ENCODE measurements around the gene BMP5.

BMP5 gene

GRCh38 chr6:55704421-55704820, 171.0 kb downstream of the BMP5 start:
- no peaks in the 10 kb centered on the region for H3K79me2 ChIP-seq (ENCODE audit: insufficient read depth, low read length)
- H3K4me3 ChIP-seq (ENCODE audit: insufficient read depth, low read length, poor library complexity, severe bottlenecking): no peak overlapping the region
- H3K27me3 ChIP-seq (ENCODE audit: low read length): no peaks in the 10 kb centered on the region
- no peaks in the 10 kb centered on the region for H3K36me3 ChIP-seq (ENCODE audit: low read length)
- no peaks in the 10 kb centered on the region for H3K9me2 ChIP-seq (replicated peaks; ENCODE audit: insufficient read depth, low read length)
- H3F3A ChIP-seq (ENCODE audit: insufficient read depth): no peaks in the 10 kb centered on the region
- 0 out of 2 replicates have a peak, but pooled peaks cover 6% of the 10 kb centered on the region for H3K9me3 ChIP-seq (ENCODE audit: insufficient read depth, low read length)
- H3K4me2 ChIP-seq (ENCODE audit: low read depth, low read length, poor library complexity, severe bottlenecking): no peak overlapping the region
- H2AFZ ChIP-seq (ENCODE audit: low read depth, low read length, severe bottlenecking): no peak overlapping the region
- no peak overlapping the region for H3K27ac ChIP-seq (ENCODE audit: low read depth, low read length)
- H4K20me1 ChIP-seq (ENCODE audit: low read depth, low read length): no peaks in the 10 kb centered on the region
- no peak for TF ChIP-seq CTCF (IDR thresholded peaks at IDR 0.05; ENCODE audit: insufficient read depth, low read length, poor library complexity, severe bottlenecking)
- no peak for TF ChIP-seq EZH2phosphoT487 (conservative IDR thresholded peaks at IDR 0.05; ENCODE audit: low read length)
- no peak overlapping the region for H3K9ac ChIP-seq (ENCODE audit: low read length)
